Measurements from ENCODE around the gene NDRG3. TPM values are rescaled to one million over a fixed set of nuclear protein-coding genes. Genes with fewer than 3 reads are reported as not detected.

The NDRG3 gene
- polyA plus RNA-seq, 1 experiment = 39.5 TPM

GRCh38 chr20:36744243-36744642 lies 1.6 kb downstream of the NDRG3 start:
- ChIA-PET CTCF (interaction anchor here (0.7 to 1.4 kb wide), 4 partner anchors 14 to 119 kb away, joined by 3 to 6 read pairs (median 4); partner anchors contain the start of gene DSN1), POLR2A (no interaction called here)
- H3K9me3 ChIP-seq (ENCODE audit: control insufficient read depth, insufficient read depth, low read length) = no peaks in the 10 kb centered on the region; the same call in 1 of the 2 replicates
- no peak for DNase-seq (ENCODE audit: low read depth, low spot score)
- no peak overlapping the region for H3K27ac ChIP-seq (ENCODE audit: low read depth, low read length)
- no peak overlapping the region for H3K4me3 ChIP-seq (ENCODE audit: low read depth, low read length)
- no peak for TF ChIP-seq CTCF (IDR thresholded peaks at IDR 0.05; ENCODE audit: low read depth, low read length)
- no peaks in the 10 kb centered on the region for H3K27me3 ChIP-seq (ENCODE audit: control insufficient read depth, insufficient read depth, low read length)

GRCh38 chr20:36742558-36742957 lies 3.3 kb downstream of the NDRG3 start:
- Histone ChIP-seq H3K27me3 (ENCODE audit: control insufficient read depth, insufficient read depth, low read length) (no peaks in the 10 kb centered on the region), H3K4me3 (ENCODE audit: low read depth, low read length) (no peak overlapping the region), H3K27ac (ENCODE audit: low read depth, low read length) (no peak overlapping the region), H3K9me3 (ENCODE audit: control insufficient read depth, insufficient read depth, low read length) (no peaks in the 10 kb centered on the region; the same call in 1 of the 2 replicates)
- TF ChIP-seq CTCF (IDR thresholded peaks at IDR 0.05; ENCODE audit: low read depth, low read length) = no peak
- POLR2A ChIA-PET = no interaction called here
- no peak for DNase-seq (ENCODE audit: low read depth, low spot score)
- CTCF ChIA-PET = no interaction called here

GRCh38 chr20:36741072-36741471 lies 4.8 kb downstream of the NDRG3 start:
- no peak overlapping the region for H3K27ac ChIP-seq (ENCODE audit: low read depth, low read length)
- ChIA-PET POLR2A (no interaction called here), CTCF (interaction anchor here (1.3 kb wide), 2 partner anchors 14 to 122 kb away, joined by 3 to 5 read pairs; a partner anchor contains a TSS)
- TF ChIP-seq CTCF (IDR thresholded peaks at IDR 0.05; ENCODE audit: low read depth, low read length) = no peak
- no peaks in the 10 kb centered on the region; the same call in 1 of the 2 replicates for H3K9me3 ChIP-seq (ENCODE audit: control insufficient read depth, insufficient read depth, low read length)
- DNase-seq (ENCODE audit: low read depth, low spot score) = no peak
- no peak overlapping the region for H3K4me3 ChIP-seq (ENCODE audit: low read depth, low read length)
- no peaks in the 10 kb centered on the region for H3K27me3 ChIP-seq (ENCODE audit: control insufficient read depth, insufficient read depth, low read length)

- ChIA-PET POLR2A (no interaction called here), CTCF (interaction anchor here (1.2 kb wide), 1 partner anchor 71 kb away, joined by 4 read pairs; no protein-coding TSS in a partner anchor)
- Histone ChIP-seq H3K4me3 (ENCODE audit: low read depth, low read length) (no peak overlapping the region), H3K27ac (ENCODE audit: low read depth, low read length) (no peak overlapping the region), H3K27me3 (ENCODE audit: control insufficient read depth, insufficient read depth, low read length) (no peaks in the 10 kb centered on the region), H3K9me3 (ENCODE audit: control insufficient read depth, insufficient read depth, low read length) (no peaks in the 10 kb centered on the region)
- TF ChIP-seq CTCF (IDR thresholded peaks at IDR 0.05; ENCODE audit: low read depth, low read length) = no peak
- DNase-seq (ENCODE audit: low read depth, low spot score) = no peak
Observed at GRCh38 chr20:36737183-36737499, 8.7 kb downstream of the NDRG3 start.

- no peaks in the 10 kb centered on the region for H3K27me3 ChIP-seq (ENCODE audit: control insufficient read depth, insufficient read depth, low read length)
- ChIA-PET CTCF (interaction anchor here (0.5 to 1.2 kb wide), 5 partner anchors 18 to 1879 kb away, joined by 3 to 6 read pairs (median 4); partner anchors contain the start of gene DSN1), POLR2A (no interaction called here)
- no peak for DNase-seq (ENCODE audit: low read depth, low spot score)
- no peak overlapping the region for H3K4me3 ChIP-seq (ENCODE audit: low read depth, low read length)
- no peak for TF ChIP-seq CTCF (IDR thresholded peaks at IDR 0.05; ENCODE audit: low read depth, low read length)
- H3K27ac ChIP-seq (ENCODE audit: low read depth, low read length) = no peak overlapping the region
- H3K9me3 ChIP-seq (ENCODE audit: control insufficient read depth, insufficient read depth, low read length) = no peaks in the 10 kb centered on the region
Observed at GRCh38 chr20:36736451-36737182, 9.3 kb downstream of the NDRG3 start.
